ENCODE results near the gene NR1D2. TPM values are rescaled to one million over a fixed set of nuclear protein-coding genes. Genes with fewer than 3 reads are reported as not detected.

The NR1D2 gene
- total RNA-seq, 2 experiments from 2014 or later: 20.2 TPM

Other genes with a start within 250 kb of the NR1D2 start
- gene UBE2E1, start 139.3 kb upstream of the NR1D2 start, total RNA-seq: 10 to 100 TPM; 61.7 to 67.9 TPM
- gene NKIRAS1, start 28.3 kb upstream of the NR1D2 start, total RNA-seq: 1 to 10 TPM; 3.8 to 4.9 TPM
- 1,000 to 10,000 TPM; 1,577 to 1,648 TPM for gene RPL15, start 28.2 kb upstream of the NR1D2 start, total RNA-seq

Measured in activated naive CD8-positive, alpha-beta T cell treated with anti-CD3 and anti-CD28 coated beads, Interleukin-2, amount 10 ng/mL, durations not matched to agents 7 days and 5 days (primary cell).